Osteocyte (in vitro differentiated cells): ENCODE data around the gene SNAPC2. TPM values are rescaled to one million over a fixed set of nuclear protein-coding genes. Genes with fewer than 3 reads are reported as not detected.

Experiments
- DNase-seq: peaks from one replicate; pipeline ENCODE4 v3.0.0; 2021; ENCODE audit warnings: mixed read lengths; ENCODE audit not compliant: unreplicated experiment; ENCODE audit errors: extremely low spot score
- H3K27ac Mint-ChIP-seq: one replicate; pipeline ENCODE4 v1.8.0; 2021; ENCODE audit warnings: mild to moderate bottlenecking, mixed read lengths; ENCODE audit not compliant: unreplicated experiment
- H3K27me3 Mint-ChIP-seq: one replicate; pipeline ENCODE4 v1.8.0; 2021; ENCODE audit warnings: mixed read lengths; ENCODE audit not compliant: unreplicated experiment
- H3K36me3 Mint-ChIP-seq: one replicate; pipeline ENCODE4 v1.8.0; 2021; ENCODE audit warnings: mixed read lengths; ENCODE audit not compliant: unreplicated experiment
- H3K4me1 Mint-ChIP-seq: one replicate; pipeline ENCODE4 v1.8.0; 2021; ENCODE audit warnings: mixed read lengths; ENCODE audit not compliant: unreplicated experiment
- H3K4me3 Mint-ChIP-seq: one replicate; pipeline ENCODE4 v1.8.0; 2021; ENCODE audit warnings: mild to moderate bottlenecking, moderate library complexity, mixed read lengths; ENCODE audit not compliant: unreplicated experiment
- H3K9me3 Mint-ChIP-seq: one replicate; pipeline ENCODE4 v1.8.0; 2021; ENCODE audit warnings: mixed read lengths; ENCODE audit not compliant: unreplicated experiment
- total RNA-seq: library from RNA; stranded (reverse); gene quantifications from 2 replicates; pipeline ENCODE4 v1.2.1, GENCODE V29; 2021
- TF ChIP-seq, protein P1 (sequence below): fragments of 200-600 bp; sonication (generic); IDR thresholded peaks from 2 replicates; pipeline ENCODE4 v1.5.0; 2021; ENCODE audit warnings: antibody characterized with exemption, mild to moderate bottlenecking, moderate library complexity

SNAPC2 gene
- total RNA-seq, 1 donor from 2014 or later: 19.6 TPM

- DNase-seq: no peak
- peak overlapping the region; percentile 21 for H3K27ac Mint-ChIP-seq
These were observed 14.3 kb upstream of the SNAPC2 start for GRCh38 chr19:7905859-7906258.

GRCh38 chr19:7907122-7907521 is 13.0 kb upstream of the SNAPC2 start:
- Mint-ChIP-seq H3K4me1 (peaks cover 26% of the 10 kb centered on the region), H3K4me3 (no peak overlapping the region), H3K27ac (no peak overlapping the region), H3K9me3 (no peaks in the 10 kb centered on the region), H3K36me3 (peaks cover 8% of the 10 kb centered on the region), H3K27me3 (no peaks in the 10 kb centered on the region)
- TF ChIP-seq, protein P1, sequence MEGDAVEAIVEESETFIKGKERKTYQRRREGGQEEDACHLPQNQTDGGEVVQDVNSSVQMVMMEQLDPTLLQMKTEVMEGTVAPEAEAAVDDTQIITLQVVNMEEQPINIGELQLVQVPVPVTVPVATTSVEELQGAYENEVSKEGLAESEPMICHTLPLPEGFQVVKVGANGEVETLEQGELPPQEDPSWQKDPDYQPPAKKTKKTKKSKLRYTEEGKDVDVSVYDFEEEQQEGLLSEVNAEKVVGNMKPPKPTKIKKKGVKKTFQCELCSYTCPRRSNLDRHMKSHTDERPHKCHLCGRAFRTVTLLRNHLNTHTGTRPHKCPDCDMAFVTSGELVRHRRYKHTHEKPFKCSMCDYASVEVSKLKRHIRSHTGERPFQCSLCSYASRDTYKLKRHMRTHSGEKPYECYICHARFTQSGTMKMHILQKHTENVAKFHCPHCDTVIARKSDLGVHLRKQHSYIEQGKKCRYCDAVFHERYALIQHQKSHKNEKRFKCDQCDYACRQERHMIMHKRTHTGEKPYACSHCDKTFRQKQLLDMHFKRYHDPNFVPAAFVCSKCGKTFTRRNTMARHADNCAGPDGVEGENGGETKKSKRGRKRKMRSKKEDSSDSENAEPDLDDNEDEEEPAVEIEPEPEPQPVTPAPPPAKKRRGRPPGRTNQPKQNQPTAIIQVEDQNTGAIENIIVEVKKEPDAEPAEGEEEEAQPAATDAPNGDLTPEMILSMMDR: no peak
- no peak for DNase-seq

More at GRCh38 chr19:7905859-7906258, 14.3 kb upstream of the SNAPC2 start:
- TF ChIP-seq, protein P1: no peak
- H3K9me3 Mint-ChIP-seq: no peaks in the 10 kb centered on the region
- peaks cover 26% of the 10 kb centered on the region for H3K4me1 Mint-ChIP-seq
- no peaks in the 10 kb centered on the region for H3K27me3 Mint-ChIP-seq
- H3K4me3 Mint-ChIP-seq: peak overlapping the region; percentile 80
- peaks cover 4% of the 10 kb centered on the region for H3K36me3 Mint-ChIP-seq

GRCh38 chr19:7907544-7907943 is 12.6 kb upstream of the SNAPC2 start:
- peaks cover 8% of the 10 kb centered on the region for H3K36me3 Mint-ChIP-seq

GRCh38 chr19:7908078-7908699 is 11.9 kb upstream of the SNAPC2 start:
- Mint-ChIP-seq H3K27ac (no peak overlapping the region), H3K4me3 (no peak overlapping the region)

More at GRCh38 chr19:7907544-7907943, 12.6 kb upstream of the SNAPC2 start:
- no peak for DNase-seq
- H3K4me3 Mint-ChIP-seq: no peak overlapping the region
- peaks cover 23% of the 10 kb centered on the region for H3K4me1 Mint-ChIP-seq
- H3K27me3 Mint-ChIP-seq: no peaks in the 10 kb centered on the region
- H3K27ac Mint-ChIP-seq: no peak overlapping the region
- no peaks in the 10 kb centered on the region for H3K9me3 Mint-ChIP-seq
- TF ChIP-seq, protein P1: no peak

DNA sequence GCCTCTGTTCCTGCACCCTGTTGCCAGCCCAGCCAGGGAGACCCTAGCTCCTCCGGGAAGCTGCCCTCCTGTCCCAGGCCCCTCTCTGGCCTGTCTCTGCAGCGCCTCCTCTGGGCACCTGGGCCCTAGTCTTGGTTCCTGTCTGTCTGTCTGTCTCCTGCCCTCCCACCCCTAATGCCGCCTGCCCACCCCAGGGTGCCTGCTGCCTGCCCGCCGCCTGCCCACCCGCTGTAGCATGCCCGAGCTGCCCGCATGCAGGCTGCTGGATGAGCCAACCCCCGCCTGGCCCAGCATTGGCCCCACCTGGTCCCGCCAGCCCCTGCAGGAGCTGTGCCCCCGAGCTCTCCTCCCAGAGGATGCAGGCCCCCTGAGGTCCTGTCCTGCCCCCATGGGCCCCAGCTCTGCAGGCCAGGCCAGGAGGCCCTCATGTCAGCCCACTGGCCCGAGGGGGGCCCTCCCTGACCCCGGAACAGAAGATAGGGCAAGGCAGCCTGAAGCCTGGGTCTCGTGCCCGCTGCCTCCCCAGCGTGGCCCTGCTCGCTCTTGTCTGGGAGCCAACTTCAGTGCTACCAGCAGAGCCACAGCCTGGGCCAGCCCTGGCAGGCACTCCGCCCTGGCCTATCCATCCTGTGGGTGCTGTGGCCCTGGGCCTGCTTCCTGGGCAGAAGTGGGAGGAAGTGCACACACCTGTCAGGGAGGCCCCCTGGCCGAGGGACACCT is 11.2 kb upstream of the SNAPC2 start:
- peaks cover 15% of the 10 kb centered on the region for H3K36me3 Mint-ChIP-seq
- no peaks in the 10 kb centered on the region for H3K9me3 Mint-ChIP-seq
- DNase-seq: no peak
- H3K27me3 Mint-ChIP-seq: no peaks in the 10 kb centered on the region
- TF ChIP-seq, protein P1: no peak
- H3K27ac Mint-ChIP-seq: no peak overlapping the region
- H3K4me3 Mint-ChIP-seq: no peak overlapping the region
- H3K4me1 Mint-ChIP-seq: peaks cover 18% of the 10 kb centered on the region

More at GRCh38 chr19:7908078-7908699, 11.9 kb upstream of the SNAPC2 start:
- TF ChIP-seq, protein P1: no peak
- H3K9me3 Mint-ChIP-seq: no peaks in the 10 kb centered on the region
- no peaks in the 10 kb centered on the region for H3K27me3 Mint-ChIP-seq
- no peak for DNase-seq
- H3K36me3 Mint-ChIP-seq: peaks cover 12% of the 10 kb centered on the region
- H3K4me1 Mint-ChIP-seq: peaks cover 18% of the 10 kb centered on the region
